Sciatic nerve (tissue), 2 donors: ENCODE measurements around the gene C6orf89. TPM values are rescaled to one million over a fixed set of nuclear protein-coding genes. Genes with fewer than 3 reads are reported as not detected.

Experiments
- ATAC-seq: fragments of 200-7000 bp; cut with Tn5 transposase; one replicate; pipeline ENCODE4 v1.9.1; 2020; ENCODE audit warnings: mild to moderate bottlenecking, moderate library complexity
- DNase-seq: peaks from one replicate; pipeline ENCODE4 v3.0.0-alpha.2; 2020; ENCODE audit warnings: low spot score
- intact Hi-C: fragments of 100-400 bp; cut with DNase I; formaldehyde crosslinking; loops from one replicate; pipeline ENCODE4 v1.14.2; 2022
- total RNA-seq: library from RNA; stranded (reverse); fragmentation: NEBNext Ultra II Directional; extraction: Animal tissue kit (Norgen Biotek cat#: 25700); gene quantifications from one replicate; pipeline ENCODE4 v1.2.1, GENCODE V29; 2021
- donor health status: DM: no; HTN: no; CAD: no.
- donor health status: DM: no; HTN: no; CAD: no.

The C6orf89 gene
- total RNA-seq, 1 donor from 2014 or later: 56.6 TPM

DNA sequence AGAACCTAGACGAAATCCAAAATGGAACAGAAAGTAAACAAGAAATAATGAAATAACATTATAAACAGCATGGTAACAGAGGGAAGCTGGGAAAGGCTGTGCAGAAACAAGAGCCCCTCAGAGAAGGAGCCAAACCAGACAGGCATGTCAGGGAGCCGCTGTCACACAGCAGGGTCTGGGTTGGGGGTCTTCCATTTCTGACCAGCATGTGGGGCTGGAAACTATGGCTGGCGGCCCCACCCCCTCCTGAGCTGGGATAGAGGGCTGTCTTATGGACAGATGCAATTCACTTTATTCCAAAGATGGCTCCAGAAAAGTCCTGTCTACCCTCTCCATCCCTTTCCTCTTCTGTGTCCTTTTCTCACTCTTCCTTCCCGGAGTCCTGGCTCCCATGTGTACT lies 27.3 kb downstream of the C6orf89 start:
- no peak for ATAC-seq
- intact Hi-C loops: no loop called here
- no peak for DNase-seq

DNA sequence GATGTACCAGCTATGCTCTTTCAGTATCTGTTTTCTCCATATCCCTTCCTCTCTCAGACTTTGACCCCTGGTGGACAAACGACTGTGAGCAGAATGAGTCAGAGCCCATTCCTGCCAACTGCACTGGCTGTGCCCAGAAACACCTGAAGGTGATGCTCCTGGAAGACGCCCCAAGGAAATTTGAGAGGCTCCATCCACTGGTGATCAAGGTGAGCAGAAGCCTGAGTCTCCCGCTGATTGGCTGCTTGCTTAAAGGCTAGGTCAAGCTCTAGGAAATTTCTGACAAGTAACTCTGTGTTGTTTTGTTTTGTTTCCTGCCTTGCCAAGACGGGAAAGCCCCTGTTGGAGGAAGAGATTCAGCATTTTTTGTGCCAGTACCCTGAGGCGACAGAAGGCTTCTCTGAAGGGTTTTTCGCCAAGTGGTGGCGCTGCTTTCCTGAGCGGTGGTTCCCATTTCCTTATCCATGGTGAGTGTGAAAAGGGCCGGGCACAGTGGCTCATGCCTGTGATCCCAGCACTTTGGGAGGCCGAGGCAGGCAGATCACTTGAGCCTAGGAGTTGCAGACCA lies 28.6 kb downstream of the C6orf89 start:
- ATAC-seq (no peak), DNase-seq (no peak)
- intact Hi-C loops: no loop called here

DNA sequence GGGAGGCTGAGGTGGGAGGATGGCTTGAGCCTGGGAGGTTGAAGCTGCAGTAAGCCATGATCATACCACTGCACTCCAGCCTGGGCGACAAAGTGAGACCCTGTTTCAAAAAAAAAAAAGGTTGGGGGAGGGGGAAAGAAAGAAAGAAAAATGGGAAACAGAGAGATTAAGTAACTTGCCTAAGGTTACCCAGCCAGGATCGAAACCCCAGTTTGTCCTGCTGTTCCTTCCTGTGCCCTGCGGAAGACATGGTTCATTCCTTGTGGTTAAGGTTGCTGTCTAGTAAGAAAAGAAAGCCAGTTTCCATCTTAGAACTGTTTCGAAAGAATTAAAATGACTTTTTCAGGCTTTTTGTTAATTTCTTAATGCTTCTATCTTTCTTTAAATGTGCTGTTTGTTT lies 29.8 kb downstream of the C6orf89 start:
- intact Hi-C loops: no loop called here
- DNase-seq: no peak

DNA sequence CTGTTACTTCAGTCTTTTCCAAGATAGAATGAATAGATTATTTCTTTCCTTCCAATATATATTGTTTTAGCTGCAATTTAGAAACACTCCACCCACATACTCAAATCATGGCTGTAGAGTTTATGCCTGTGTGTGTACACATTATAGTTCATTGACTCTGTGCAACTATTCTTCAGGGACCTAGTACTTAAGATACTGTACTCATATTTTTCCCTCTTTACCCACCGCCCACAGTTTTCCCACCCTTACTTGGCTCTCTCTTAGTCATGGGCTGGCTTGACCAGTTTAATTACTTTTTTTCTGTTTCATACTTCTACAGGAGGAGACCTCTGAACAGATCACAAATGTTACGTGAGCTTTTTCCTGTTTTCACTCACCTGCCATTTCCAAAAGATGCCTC lies 30.4 kb downstream of the C6orf89 start:
- ATAC-seq: no peak
- DNase-seq: no peak
- intact Hi-C loops: no loop called here

More for the DNA sequence above, 29.8 kb downstream of the C6orf89 start:
- no peak for ATAC-seq

DNA sequence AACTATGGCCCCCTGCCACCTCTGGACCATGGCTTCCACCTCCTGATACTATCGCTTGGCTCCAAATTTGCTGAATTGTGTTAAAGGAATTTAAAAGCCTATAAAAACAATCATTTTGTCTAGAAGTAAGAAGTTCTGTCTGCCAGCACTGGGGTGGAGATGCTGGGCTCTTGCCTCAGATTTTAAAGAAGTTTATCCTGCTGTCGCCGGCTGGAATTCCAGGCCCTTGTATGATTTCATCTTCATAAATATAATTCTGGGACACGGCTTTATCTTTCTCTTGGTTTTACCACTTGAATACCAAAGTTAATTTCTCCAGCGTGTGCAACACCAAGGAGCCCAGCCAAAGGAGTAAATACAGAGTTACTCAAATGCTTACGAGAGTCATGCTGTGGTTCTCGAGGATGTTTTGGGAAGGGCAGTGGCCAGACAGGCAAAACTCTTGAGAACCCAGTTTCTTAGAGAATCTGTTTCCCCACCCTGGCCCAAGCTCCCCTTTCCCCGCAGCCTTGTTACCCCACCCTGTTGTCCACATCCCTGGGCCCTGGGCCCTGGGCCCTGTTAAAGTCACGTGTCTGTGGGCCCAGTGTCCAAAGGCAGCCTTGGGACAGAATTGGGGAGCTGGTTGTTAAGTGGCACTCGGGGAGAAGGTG lies 31.9 kb downstream of the C6orf89 start:
- no peak for DNase-seq
- ATAC-seq: peak; percentile 89
- intact Hi-C loops: no loop called here

DNA sequence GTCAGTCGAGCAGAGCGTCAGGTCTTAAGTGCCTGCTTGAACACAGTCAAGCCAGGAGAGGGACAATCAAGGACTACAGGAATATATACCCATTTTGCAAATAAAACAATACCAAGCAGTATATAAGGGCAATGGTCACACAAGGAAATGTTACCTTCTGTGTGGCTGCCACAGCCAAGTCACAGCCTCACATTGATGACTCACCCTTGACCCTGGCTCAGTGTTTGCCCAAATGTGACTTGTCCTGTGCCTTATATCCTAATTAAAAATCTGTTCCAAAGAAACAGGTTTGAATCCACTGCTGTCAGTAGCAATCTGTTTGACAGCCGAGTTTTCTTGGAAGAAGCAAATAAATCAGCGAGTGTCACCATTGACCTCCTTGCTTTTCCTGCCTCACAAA lies 34.3 kb downstream of the C6orf89 start:
- DNase-seq: no peak
- intact Hi-C loops: no loop called here
- ATAC-seq: no peak

DNA sequence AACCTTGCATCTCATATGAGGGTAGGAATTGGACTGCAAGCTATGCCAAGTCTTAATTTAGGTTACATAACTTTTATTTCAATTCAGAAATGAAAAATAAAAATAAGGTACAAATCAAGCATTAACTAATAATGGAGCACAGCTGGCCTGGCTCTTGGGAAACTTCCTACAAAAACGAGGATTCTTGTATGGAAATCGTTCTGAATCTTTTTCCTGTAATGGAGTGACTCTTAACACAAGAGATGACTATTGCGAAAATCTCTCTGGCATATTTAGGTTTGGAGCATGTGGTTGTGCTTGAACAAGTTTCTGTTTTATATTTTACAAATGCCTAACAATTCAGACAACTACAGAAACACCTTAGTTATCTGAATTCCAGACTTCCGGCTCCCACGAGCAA lies 34.8 kb downstream of the C6orf89 start:
- intact Hi-C loops: no loop called here
- DNase-seq (no peak), ATAC-seq (no peak)

DNA sequence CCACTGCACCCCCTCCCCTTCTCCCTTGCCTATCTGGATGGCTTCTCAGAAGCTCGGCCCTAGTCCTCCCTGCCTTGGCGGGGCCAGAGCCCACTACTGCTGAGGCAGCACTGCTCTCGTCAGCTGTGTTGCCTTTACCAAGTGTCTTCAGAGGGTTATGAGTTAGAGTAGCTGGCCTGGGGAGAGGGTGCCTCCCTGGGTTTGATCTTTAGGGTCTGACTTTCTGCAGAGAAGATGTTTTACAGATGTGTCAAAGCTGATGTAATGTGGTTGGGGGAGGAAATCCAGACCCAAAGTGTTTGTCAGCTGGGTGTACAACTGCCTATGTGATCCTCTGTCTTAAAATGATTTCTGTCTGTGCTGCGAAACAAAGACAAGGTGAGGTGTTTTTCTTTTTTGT lies 38.4 kb downstream of the C6orf89 start:
- DNase-seq (no peak), ATAC-seq (no peak)
- intact Hi-C loops: no loop called here

DNA sequence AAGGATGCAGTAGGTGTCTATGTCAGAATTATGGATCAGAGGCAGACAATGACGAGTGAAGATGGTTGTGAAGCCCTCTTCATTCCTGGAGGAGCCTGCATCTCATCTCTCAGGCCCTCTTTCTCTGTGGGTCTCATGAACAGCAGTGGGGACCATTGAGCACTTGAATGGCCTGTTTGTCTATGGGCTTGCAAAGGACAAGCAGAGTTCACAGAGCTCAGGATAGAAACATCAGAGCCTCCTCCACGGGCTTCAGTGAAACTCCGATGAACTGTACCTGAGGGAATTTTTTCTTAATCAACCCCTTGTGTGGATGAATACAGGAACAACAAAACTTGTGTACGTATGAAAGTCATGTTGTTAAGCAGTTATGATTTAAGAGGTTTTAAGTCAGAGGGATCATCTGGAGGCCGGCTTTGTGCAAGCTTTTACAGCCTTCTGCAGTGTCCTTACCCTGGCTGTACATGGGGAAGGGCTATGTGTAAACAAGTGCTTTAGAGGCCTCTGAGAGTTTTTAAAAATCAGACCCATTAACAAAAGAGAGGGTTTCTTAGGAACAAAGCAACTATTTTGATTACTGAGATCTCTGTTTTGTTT lies 39.1 kb downstream of the C6orf89 start:
- no peak for DNase-seq
- intact Hi-C loops: no loop called here
- peak; percentile 81 for ATAC-seq

DNA sequence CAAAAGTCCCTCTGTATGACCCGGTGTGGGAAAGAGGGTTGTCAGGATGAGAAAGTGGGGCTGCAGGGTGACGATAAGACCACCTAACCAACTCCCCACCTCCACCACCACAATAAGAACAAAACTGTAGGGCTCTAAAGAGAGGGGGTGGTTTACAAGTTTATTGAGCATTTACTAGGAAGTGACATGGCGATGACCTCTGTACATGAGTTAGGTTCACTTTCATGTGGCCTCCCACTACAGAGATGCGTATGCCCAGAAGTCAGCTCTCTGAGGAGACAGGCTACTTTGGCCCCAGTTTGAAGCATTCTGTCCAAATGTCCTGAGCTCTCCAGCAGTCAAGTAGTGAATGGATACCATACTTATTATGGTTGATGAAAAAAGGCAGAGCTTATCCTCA lies 40.1 kb downstream of the C6orf89 start:
- intact Hi-C loops: no loop called here
- DNase-seq (no peak), ATAC-seq (no peak)

DNA sequence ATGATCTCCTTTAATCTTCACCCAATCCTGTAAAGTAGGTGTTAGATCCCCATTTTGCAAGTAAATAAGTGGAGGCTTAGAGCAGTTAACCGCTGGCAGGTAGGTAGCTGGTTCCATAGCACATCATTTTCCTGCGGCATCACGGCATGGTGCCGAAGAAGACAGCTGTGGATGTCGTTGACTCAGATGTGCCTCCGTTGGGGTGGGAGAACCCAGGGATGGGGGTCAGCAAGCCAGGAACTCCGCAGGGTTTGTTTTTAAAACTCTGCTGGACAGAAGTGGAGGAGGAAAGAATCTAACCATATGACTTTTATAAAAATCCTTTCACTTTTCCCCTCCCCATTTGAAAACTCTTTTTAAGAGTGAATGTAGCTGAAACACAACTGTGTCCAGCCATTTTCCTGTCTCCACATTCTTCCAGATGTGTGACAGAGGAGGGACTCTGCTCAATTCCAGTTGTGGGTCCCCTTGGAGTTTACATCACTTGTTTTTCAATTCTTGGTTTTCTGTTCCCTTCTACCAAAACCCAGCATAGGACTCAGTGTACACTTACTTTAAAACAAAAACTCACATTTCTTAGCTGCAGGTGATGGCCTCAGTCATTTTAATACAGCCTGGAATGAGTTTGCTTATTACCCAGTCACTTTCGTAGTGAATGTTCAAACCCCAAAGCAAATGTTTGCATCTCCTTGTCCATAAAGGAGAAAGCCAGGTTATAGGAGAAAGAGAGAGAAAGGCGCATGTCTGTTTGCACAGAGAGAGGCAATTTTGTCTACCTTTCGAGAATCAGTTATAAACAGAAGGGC lies 41.2 kb downstream of the C6orf89 start:
- ATAC-seq: no peak
- no peak for DNase-seq
- intact Hi-C loops: no loop called here

DNA sequence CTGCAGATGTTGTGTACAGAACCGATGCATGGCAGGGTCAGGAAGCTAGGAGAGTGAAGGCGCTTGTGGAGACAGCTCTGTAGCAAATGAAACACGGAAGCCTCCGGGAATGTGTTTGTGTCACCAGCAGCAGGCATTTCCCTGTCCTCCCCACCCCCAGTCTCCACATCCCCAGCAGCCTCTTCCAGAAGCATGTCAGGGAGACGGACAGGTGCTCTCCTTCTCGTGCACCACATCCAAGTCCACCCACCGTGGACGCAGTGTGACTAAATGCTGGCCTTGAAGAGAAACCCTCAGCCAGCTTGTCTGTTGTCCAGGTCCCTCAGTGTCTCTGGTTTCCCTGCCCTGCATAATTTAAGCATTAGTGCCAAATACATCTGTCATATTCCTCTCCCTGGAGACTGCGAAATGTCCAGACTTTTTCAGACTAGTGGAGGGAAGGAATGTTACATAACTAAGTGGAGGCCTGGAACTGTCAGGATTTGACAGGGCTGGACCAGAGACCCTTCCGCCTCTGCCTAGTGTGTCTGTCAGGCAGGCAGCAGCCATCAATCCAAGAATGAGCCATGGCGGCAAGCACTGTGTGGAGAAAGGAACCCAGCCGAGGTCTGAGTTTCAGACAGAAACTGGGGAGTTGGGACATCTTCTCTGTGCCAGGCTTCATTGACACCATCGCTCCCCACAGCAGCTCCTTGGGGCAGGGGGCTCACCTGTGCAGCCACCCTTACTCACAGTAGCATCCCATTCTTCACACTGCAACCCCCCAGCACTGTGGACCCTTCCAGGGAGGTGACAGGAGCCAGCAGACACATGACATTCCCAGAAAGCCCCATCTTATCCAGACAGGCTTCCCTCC lies 42.2 kb downstream of the C6orf89 start:
- ATAC-seq (peak; percentile 4), DNase-seq (no peak)
- intact Hi-C loops: no loop called here

DNA sequence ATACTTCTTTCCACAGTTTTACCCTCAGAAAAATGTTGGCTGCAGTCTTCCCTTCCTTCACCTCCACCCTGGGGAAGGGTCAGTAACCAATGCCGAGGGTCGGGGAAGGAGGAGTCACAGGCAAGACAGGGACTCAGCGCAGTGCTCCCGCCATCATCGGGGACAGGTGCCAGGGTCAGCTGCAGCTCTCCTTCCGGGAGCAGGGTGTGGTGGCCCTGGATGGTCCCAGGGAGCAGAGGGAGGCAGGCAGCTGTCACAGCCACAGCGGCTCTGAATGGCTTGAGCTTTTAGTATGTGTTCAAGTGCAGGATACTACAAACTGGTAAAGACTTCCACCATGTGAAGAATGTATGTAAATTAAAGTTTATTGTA lies 42.8 kb downstream of the C6orf89 start:
- DNase-seq (no peak), ATAC-seq (no peak)
- intact Hi-C loops: no loop called here

DNA sequence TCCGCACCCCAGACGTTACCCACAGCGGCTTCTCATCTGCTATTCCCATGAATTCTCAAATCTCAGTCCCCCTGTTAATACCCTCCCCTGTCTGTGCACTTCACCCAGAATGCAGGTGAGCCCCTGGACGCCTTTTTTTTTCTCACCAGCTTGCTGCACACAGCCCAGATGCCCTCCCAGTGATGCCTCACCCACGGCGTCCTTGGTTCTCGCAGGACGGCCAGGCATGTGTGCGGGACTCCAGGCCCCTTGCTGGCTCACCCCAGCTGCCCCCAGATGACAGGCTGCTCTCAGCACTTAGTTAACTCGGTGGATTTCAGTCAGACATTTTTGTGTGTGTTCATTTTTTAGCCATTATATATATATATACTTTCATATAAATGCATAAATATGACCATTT lies 43.4 kb downstream of the C6orf89 start:
- DNase-seq (no peak), ATAC-seq (no peak)
- intact Hi-C loops: no loop called here

DNA sequence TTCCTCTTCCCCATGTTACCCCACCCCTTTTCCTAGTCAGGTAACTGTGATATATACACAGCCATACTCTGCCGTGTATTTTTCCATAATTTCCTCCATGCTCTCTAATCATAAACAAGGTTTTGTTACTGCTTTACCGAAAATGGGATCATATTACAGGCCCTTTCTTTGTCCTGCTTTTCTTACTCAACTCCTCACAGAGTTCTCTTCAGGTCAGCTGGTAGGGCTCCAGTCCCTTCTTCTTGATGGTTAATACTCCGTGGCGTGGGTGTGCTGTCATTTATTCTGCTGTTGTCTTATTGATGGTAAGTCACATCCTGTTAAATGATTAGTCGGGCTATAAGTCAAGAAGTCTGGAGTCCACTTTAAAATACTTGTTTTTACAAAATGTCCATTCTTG lies 43.9 kb downstream of the C6orf89 start:
- peak; percentile 70 for ATAC-seq
- DNase-seq: no peak
- intact Hi-C loops: no loop called here

DNA sequence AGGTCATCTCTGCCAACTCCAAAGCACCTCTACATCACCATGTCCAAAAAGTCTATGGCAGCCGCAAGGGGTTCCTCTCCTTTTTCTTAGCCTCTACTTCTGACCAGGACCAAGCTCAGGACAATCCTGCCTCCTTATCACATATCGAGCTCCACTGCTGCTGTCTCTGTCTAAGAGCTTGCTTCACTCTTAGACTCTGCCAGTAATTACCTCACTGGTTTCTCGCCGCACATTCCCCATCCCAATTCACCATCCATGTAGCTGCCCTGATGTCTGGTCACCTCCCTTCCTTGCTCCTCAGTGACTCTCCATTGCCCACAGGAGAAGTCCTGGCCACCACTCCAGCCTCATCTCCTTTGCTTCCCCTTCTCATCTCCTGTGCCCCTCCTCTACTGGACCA lies 44.7 kb downstream of the C6orf89 start:
- peak; percentile 63 for ATAC-seq
- no peak for DNase-seq
- intact Hi-C loops: no loop called here

DNA sequence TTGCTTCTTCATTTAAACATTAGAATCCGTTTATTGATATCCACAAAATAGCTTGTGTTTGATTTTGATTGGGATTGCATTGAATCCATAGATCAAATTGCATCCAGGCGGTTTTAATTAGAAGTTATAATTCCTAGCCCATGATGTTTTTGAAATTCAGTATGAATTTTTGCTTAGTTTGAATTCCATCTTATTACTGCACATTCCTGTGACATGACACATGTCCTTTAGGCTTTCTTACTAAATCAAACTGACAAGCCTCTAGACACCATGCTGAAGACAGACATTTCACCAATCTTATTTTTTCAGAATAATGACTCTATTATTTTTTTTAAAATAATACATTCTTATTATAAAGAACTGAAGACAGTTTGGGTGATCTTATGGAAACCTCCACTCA lies 47.4 kb downstream of the C6orf89 start:
- intact Hi-C loops: no loop called here
- DNase-seq (no peak), ATAC-seq (no peak)

DNA sequence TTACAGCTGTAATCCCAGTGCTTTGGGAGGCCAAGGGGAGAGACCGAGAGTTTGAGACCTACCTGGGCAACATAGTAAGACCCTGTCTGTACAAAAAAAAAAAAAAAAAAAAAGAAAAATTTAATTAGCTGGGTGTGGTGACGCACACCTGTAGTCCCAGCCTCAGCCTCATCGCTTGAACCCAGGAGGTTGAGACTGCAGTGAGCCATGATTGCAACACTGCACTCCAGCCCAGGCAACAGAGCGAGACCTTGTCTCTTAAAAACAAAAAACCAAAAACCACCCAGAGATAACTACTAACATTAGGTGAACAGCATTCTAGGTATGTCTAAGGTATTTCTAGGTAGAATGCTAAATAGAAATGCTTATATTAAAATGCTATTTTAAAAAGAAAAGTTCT lies 47.8 kb downstream of the C6orf89 start:
- intact Hi-C loops: no loop called here
- ATAC-seq (no peak), DNase-seq (no peak)

DNA sequence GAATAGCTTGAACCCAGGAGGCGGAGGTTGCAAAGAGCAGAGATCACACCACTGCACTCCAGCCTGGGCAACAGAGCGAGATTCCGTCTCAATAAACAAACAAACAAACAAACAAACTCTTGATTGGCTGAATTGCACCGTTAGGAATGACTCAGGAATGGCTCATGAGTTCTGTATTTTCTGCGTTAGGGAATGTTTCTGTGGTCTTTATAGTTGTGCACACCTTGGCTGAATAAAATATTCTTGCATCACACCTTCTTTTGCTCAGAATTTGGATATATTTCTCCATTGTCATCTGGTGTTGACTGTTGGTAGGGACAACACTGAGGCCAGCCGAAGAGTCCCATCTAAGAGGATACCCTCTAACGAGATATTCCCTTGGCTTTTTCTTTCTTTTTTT lies 49.1 kb downstream of the C6orf89 start:
- intact Hi-C loops: no loop called here

More for the DNA sequence above, 49.1 kb downstream of the C6orf89 start:
- no peak for DNase-seq
- ATAC-seq: no peak
